Activated CD8-positive, alpha-beta T cell treated with anti-CD3 and anti-CD28 coated beads for 36 hours (primary cell): ENCODE results near the gene GPR3. TPM values are rescaled to one million over a fixed set of nuclear protein-coding genes. Genes with fewer than 3 reads are reported as not detected.

Experiments
- ATAC-seq: fragments of 200-7000 bp; cut with Tn5 transposase; one replicate; pipeline ENCODE4 v1.10.0; 2021; ENCODE audit warnings: mild to moderate bottlenecking, moderate library complexity
- CTCF ChIA-PET: fragments of 350-600 bp; sonication (Branson Sonifier 250); formaldehyde crosslinking; loops from one replicate; lab custom pipeline; 2021; ENCODE audit warnings: antibody characterized with exemption; lab: Charles Lee
- POLR2A ChIA-PET: fragments of 350-600 bp; sonication (Branson Sonifier 250); formaldehyde crosslinking; loops from one replicate; lab custom pipeline; 2021; ENCODE audit warnings: antibody characterized with exemption; lab: Charles Lee
- DNase-seq: peaks from one replicate; pipeline ENCODE4 v3.0.0-alpha.2; 2020
- H3K27ac Mint-ChIP-seq: one replicate; pipeline ENCODE4 v1.8.0; 2021; ENCODE audit warnings: mild to moderate bottlenecking, mixed read lengths
- H3K27me3 Mint-ChIP-seq: one replicate; pipeline ENCODE4 v1.8.0; 2021; ENCODE audit warnings: mixed read lengths
- H3K36me3 Mint-ChIP-seq: one replicate; pipeline ENCODE4 v1.8.0; 2021; ENCODE audit warnings: low read depth, mixed read lengths
- H3K4me1 Mint-ChIP-seq: one replicate; pipeline ENCODE4 v1.8.0; 2021; ENCODE audit warnings: low read depth, mixed read lengths
- H3K4me3 Mint-ChIP-seq: one replicate; pipeline ENCODE4 v1.8.0; 2021; ENCODE audit warnings: mild to moderate bottlenecking, moderate library complexity, mixed read lengths
- H3K9me3 Mint-ChIP-seq: one replicate; pipeline ENCODE4 v1.8.0; 2021; ENCODE audit warnings: mixed read lengths
- intact Hi-C: fragments of 100-400 bp; cut with micrococcal nuclease; formaldehyde crosslinking; loops from one replicate; pipeline ENCODE4 v1.10.0; 2022
- total RNA-seq, 2 experiments: library from RNA; stranded (reverse); gene quantifications; one replicate each; pipeline ENCODE4 v1.2.3, GENCODE V29; 2021
- TF ChIP-seq, protein P1 (sequence below): fragments of 200-600 bp; IDR thresholded peaks from one replicate; pipeline ENCODE4 v1.8.0; 2022; ENCODE audit warnings: antibody characterized with exemption, mild to moderate bottlenecking

Gene GPR3
- total RNA-seq, 2 experiments from 2014 or later = 1.1 to 1.7 TPM

DNA sequence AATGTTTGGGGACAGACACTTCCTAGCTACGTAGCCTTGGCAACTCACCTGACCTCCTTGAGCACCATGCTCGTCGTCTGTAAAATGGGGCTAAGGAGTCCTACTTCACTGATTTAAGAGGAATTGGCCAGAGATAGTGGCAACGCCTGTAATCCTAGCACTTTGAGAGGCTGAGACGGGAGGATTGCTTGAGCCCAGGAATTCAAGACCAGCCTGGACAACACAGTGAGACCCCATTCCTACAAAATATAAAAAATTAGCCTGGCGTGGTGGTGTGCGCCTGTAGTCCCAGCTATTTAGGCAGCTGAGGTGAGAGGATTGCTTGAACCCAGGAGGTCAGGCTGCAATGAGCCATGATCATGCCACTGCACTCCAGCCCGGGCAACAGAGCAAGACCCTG, 46.1 kb upstream of the GPR3 start:
- Mint-ChIP-seq H3K9me3 (no peaks in the 10 kb centered on the region), H3K4me1 (peaks cover 33% of the 10 kb centered on the region), H3K4me3 (no peak overlapping the region), H3K27me3 (no peaks in the 10 kb centered on the region), H3K36me3 (peaks cover 24% of the 10 kb centered on the region), H3K27ac (peak overlapping the region; percentile 12)
- CTCF ChIA-PET = interaction anchor here (0.9 to 8.1 kb wide), 4 partner anchors 10 to 70 kb away, joined by 4 to 91 read pairs (median 9); no protein-coding TSS in a partner anchor
- no peak for DNase-seq
- TF ChIP-seq, protein P1, sequence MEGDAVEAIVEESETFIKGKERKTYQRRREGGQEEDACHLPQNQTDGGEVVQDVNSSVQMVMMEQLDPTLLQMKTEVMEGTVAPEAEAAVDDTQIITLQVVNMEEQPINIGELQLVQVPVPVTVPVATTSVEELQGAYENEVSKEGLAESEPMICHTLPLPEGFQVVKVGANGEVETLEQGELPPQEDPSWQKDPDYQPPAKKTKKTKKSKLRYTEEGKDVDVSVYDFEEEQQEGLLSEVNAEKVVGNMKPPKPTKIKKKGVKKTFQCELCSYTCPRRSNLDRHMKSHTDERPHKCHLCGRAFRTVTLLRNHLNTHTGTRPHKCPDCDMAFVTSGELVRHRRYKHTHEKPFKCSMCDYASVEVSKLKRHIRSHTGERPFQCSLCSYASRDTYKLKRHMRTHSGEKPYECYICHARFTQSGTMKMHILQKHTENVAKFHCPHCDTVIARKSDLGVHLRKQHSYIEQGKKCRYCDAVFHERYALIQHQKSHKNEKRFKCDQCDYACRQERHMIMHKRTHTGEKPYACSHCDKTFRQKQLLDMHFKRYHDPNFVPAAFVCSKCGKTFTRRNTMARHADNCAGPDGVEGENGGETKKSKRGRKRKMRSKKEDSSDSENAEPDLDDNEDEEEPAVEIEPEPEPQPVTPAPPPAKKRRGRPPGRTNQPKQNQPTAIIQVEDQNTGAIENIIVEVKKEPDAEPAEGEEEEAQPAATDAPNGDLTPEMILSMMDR = no peak
- intact Hi-C loops = loop anchor here (10.0 kb wide), 1 partner anchor 48 kb away; the partner anchor contains the start of gene GPR3
- POLR2A ChIA-PET = interaction anchor here (0.6 to 1.7 kb wide), 3 partner anchors 19 to 34 kb away, joined by 4 read pairs; no protein-coding TSS in a partner anchor
- no peak for ATAC-seq

DNA sequence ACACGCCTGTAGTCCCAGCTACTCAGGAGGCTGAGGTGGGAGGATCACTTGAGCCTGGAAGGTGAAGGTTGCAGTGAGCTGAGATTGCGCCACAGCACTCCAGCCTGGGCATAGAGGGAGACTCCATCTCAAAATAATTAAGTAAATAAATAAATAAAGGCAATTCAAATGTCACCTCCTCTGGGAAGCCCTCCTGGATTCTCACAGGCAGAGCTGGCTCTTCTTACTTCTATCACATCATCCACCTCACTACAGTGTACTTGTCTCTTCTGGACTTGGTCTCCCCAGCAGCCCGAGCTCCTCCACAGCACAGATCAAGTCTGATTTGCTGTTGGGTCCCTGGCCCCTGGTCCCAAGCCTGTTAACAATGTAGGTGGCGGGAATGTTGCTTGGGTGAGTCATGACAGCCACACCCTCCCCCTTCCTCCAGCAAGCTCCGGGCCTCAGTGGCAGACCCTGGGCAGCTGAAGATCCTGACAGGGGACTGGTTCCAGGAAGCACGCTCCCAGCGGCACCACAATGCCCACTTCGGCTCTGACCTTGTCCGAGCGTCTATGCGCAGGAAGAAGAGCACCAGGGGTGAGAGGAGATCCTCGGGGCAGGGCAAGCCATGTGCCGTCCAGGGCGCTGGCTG, 45.3 kb upstream of the GPR3 start:
- TF ChIP-seq, protein P1 = no peak
- DNase-seq (no peak), ATAC-seq (no peak)
- no peak overlapping the region for H3K4me3 Mint-ChIP-seq
- H3K36me3 Mint-ChIP-seq = peaks cover 21% of the 10 kb centered on the region
- POLR2A ChIA-PET = interaction anchor here (0.8 to 1.7 kb wide), 3 partner anchors 10 to 35 kb away, joined by 4 read pairs; no protein-coding TSS in a partner anchor
- intact Hi-C loops = loop anchor here (10.0 kb wide), 1 partner anchor 48 kb away; the partner anchor contains the start of gene GPR3
- peaks cover 29% of the 10 kb centered on the region for H3K4me1 Mint-ChIP-seq
- H3K27ac Mint-ChIP-seq = no peak overlapping the region
- CTCF ChIA-PET = interaction anchor here (0.8 to 8.1 kb wide), 5 partner anchors 9 to 51 kb away, joined by 3 to 91 read pairs (median 4); no protein-coding TSS in a partner anchor
- H3K9me3 Mint-ChIP-seq = no peaks in the 10 kb centered on the region
- H3K27me3 Mint-ChIP-seq = no peaks in the 10 kb centered on the region

DNA sequence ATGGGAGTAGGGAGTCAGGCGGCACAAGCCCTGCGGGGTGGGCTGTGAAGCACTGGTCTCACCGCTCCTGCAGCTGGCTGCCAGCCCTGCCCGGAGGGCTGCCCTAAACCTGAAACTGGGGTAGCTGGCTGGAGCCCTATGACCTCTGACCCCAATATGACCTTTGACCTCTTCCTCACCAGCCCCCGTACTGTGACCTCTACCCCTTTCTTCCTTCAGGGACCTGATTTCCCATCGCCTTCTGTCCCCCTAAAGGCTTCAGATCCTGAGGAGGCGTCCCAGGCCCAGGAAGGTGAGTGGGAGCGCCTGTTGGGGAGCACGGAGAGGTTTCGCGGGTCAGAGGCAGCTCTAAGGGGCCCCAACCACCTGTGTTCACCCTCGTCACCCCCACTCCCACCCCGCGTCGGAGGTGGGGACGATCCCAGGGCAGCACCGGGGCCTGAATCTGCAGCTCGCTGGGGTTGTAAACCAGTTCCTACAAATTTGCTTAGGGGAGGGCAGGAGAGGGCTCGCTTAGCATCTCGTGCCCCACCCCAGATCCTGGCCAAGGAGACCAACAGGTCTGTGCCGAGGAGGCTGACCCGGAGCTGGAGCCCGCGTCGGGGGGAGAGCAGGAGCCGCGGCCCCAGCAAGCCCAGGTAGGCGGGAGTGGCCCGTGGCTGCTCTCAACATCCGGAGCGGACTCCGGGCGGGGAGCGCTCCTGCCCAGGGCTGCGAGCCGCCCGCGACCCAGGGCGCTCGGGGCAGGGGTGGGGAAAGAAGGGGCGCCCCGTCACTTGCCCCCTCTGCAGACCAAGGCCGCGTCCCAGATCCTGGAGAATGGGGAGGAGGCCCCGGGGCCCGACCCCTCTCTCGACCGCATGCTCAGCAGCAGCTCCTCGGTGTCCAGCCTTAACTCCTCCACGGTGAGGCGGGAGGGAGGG, 43.3 kb upstream of the GPR3 start:
- ATAC-seq = peak; percentile 70
- peak; percentile 42 for DNase-seq
- ChIA-PET CTCF (interaction anchor here (0.6 to 2.9 kb wide), 4 partner anchors 9 to 355 kb away, joined by 3 to 16 read pairs (median 4); no protein-coding TSS in a partner anchor), POLR2A (interaction anchor here (0.6 to 2.6 kb wide), 3 partner anchors 8 to 11 kb away, joined by 3 to 7 read pairs (median 4); no protein-coding TSS in a partner anchor)
- H3K27ac Mint-ChIP-seq = no peak overlapping the region
- H3K4me1 Mint-ChIP-seq = peaks cover 22% of the 10 kb centered on the region
- peak overlapping the region; percentile 55 for H3K4me3 Mint-ChIP-seq
- TF ChIP-seq, protein P1 = no peak
- peaks cover 7% of the 10 kb centered on the region for H3K36me3 Mint-ChIP-seq
- H3K27me3 Mint-ChIP-seq = no peaks in the 10 kb centered on the region
- no peaks in the 10 kb centered on the region for H3K9me3 Mint-ChIP-seq
- intact Hi-C loops = loop anchor here (10.0 kb wide), 1 partner anchor 46 kb away; the partner anchor contains the start of gene GPR3

DNA sequence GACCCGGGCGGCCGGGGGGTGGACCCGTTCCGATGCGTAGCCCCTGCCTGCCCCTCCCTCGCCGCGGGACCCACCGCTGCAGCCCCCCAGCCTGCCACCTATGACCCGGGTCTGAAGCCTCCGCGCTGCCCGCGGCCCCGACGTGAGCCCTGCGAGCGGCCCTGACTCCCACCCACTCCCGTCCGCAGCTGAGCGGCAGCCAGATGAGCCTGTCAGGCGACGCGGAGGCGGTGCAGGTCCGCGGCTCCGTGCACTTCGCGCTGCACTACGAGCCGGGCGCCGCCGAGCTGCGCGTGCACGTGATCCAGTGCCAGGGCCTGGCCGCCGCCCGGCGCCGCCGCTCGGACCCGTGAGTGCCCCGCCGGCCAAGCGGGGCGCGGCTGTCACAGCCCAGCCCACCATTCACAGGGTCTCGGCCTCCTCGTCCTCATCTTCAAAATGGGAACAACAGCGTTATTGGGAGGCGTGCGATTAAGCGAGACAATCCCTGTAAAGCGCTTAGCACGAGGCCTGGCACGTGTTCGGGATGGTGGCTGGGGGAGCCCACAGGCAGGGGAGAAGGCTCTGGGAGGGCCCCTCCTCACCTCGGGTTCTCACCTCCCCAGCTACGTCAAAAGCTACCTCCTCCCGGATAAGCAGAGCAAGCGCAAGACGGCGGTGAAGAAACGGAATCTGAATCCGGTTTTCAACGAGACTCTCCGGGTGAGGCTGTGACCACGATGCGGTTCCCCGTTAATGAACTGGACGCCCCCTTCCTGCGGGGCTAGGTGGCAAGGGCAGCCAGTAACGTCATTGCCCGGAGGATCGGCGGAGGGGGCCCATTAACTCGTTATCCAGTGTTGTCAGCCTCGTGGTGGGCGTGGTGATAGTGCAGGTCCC, 42.4 kb upstream of the GPR3 start:
- DNase-seq (no peak), ATAC-seq (peak; percentile 28)
- TF ChIP-seq, protein P1 = no peak
- H3K27me3 Mint-ChIP-seq = no peaks in the 10 kb centered on the region
- no peak overlapping the region for H3K4me3 Mint-ChIP-seq
- intact Hi-C loops = loop anchor here (10.0 kb wide), 1 partner anchor 45 kb away; the partner anchor contains the start of gene GPR3
- no peak overlapping the region for H3K27ac Mint-ChIP-seq
- ChIA-PET POLR2A (interaction anchor here (1.0 to 2.6 kb wide), 3 partner anchors 7 to 47 kb away, joined by 3 to 7 read pairs (median 4); no protein-coding TSS in a partner anchor), CTCF (interaction anchor here (1.2 to 2.9 kb wide), 3 partner anchors 8 to 49 kb away, joined by 3 to 16 read pairs (median 4); no protein-coding TSS in a partner anchor)
- peaks cover 7% of the 10 kb centered on the region for H3K36me3 Mint-ChIP-seq
- H3K9me3 Mint-ChIP-seq = no peaks in the 10 kb centered on the region
- peaks cover 19% of the 10 kb centered on the region for H3K4me1 Mint-ChIP-seq
